Panc1 (cell line): ENCODE results near the gene CEP55.

Experiments
- CTCF ChIP-seq: fragments of 450-650 bp; IDR thresholded peaks from 2 replicates; pipeline ENCODE4 v1.5.1; 2017; ENCODE audit warnings: mild to moderate bottlenecking
- SIN3A ChIP-seq: IDR thresholded peaks from 2 replicates; pipeline ENCODE4 v1.6.1; 2012; ENCODE audit warnings: low read depth, mild to moderate bottlenecking, low read length, moderate library complexity, borderline replicate concordance; ENCODE audit not compliant: insufficient read depth
- TCF7L2 ChIP-seq: IDR thresholded peaks from 2 replicates; pipeline ENCODE4 v1.6.1; 2011; ENCODE audit warnings: mild to moderate bottlenecking, low read depth, low read length, inconsistent platforms

DNA sequence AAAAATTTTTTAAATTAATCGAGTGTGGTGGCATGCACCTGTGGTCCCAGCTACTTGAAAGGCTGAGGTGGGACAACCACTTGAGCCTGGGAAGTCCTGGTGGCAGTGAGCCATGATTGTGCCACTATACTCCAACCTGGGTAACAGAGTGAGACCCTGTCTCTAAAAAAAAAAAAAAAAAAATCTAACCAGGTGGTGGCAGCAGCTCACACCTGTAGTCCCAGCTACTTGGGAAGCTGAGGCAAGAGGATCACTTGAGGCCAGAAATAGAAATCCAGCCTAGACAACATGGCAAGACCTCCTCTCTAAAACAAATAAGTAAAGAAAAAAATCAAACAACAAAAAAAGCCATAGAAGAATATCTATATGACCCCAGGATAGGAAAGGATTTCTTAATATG, 10.7 kb upstream of the CEP55 start:
- TF ChIP-seq CTCF (peak; percentile 71), SIN3A (no peak), TCF7L2 (no peak)
